Measurements from ENCODE around the gene PTBP1.

DNA sequence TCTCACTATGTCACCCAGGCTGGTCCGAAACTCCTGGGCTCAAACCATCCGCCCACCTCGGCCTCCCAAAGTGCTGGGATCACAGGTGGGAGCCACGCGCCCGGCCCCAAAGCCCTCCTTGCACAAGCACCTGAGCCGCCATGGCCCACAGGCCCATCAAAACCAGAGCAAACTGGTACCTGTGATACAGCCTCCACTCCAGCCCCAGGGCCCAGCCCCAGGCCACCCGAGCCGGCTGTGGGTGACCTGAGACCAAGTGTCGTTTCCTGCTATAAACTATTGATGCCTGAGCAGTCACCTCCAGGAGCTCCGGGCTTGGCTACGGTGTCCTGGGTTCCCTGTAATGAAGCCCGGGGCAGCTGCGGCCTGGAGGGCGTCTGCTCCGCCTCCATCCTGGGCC, 9.7 kb upstream of the PTBP1 start:
- no peak for TF ChIP-seq YY1 (IDR thresholded peaks at IDR 0.05; ENCODE audit: insufficient read depth, insufficient read length)
- no peak for TF ChIP-seq SUZ12 (IDR thresholded peaks at IDR 0.05; ENCODE audit: extremely low read depth, insufficient read depth, insufficient read length)
- TF ChIP-seq ZNF274 (IDR thresholded peaks at IDR 0.05; ENCODE audit: low read depth, low read length) = no peak
